Inflammatory macrophage treated with lipopolysaccharide for 4 hours (primary cell): ENCODE measurements around the gene WIPI1.
"Not testable (repeated sequence)": the region's sequence is repeated elsewhere in the genome, so short reads cannot be mapped to it uniquely, and the experiment has no call there.

Experiments
- DNase-seq: peaks from one replicate; pipeline ENCODE4 v3.0.0-alpha.2; 2020

The WIPI1 gene

GRCh38 chr17:68413597-68414560, 43.4 kb downstream of the WIPI1 start:
- DNase-seq = peak; percentile 63

DNA sequence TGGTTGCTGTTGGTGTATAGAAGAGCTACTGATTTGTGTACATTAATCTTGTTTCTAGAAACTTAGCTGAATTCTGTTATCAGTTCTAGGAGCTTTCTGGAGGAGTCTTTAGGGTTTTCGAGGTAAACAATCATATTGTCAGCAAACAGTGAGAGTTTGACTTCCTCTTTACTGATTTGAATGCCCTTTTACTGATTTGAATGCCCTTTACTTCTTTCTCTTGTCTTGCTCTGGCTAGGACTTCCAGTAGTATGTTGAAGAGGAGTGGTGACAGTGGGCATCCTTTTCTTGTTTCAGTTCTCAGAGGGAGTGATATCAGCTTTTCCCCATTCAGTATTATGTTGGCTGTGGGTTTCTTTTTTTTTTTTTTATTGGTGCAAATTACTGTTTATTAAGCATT, 49.6 kb downstream of the WIPI1 start:
- DNase-seq = not testable (repeated sequence)

- DNase-seq = not testable (repeated sequence)
Observed at GRCh38 chr17:68403837-68404236, 53.5 kb downstream of the WIPI1 start.

- DNase-seq = no peak
Observed at GRCh38 chr17:68403122-68403521, 54.2 kb downstream of the WIPI1 start.

DNA sequence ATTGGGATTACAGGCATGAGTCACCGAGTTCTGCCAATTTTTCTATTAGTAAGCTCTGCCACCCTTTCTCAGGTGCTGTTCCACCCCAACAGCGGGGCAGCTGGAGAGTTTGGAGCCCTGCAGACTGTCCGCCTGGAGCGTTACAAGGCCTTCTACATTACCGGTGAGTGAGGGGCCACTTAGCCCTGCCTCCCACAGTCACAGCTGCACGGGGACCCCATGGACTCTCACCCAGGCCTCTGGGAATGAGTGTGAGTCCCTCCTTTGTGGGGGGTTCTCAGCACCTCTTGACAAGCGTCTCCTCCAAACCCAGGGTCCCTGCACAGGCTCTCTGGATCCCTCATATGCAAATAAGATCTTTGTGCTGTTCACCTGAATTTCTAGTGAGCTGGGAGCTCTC, 56.0 kb downstream of the WIPI1 start:
- no peak for DNase-seq

DNA sequence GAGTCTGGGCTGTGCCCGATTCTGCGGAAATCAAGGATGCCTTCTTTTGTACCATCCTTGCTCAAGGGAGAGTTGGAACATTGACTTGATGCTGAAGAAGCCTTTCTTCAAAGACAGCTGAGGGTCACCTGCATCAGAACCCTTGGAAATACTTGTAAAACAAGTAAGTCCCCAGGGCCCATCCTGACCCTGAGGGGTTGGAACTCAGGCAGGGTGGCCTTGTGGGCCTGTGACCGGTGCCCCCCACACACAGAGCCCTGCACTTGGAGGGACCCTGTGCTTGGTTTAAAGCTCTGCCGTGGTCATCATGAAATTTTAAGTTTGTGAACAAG, 56.9 kb downstream of the WIPI1 start:
- DNase-seq = no peak

DNA sequence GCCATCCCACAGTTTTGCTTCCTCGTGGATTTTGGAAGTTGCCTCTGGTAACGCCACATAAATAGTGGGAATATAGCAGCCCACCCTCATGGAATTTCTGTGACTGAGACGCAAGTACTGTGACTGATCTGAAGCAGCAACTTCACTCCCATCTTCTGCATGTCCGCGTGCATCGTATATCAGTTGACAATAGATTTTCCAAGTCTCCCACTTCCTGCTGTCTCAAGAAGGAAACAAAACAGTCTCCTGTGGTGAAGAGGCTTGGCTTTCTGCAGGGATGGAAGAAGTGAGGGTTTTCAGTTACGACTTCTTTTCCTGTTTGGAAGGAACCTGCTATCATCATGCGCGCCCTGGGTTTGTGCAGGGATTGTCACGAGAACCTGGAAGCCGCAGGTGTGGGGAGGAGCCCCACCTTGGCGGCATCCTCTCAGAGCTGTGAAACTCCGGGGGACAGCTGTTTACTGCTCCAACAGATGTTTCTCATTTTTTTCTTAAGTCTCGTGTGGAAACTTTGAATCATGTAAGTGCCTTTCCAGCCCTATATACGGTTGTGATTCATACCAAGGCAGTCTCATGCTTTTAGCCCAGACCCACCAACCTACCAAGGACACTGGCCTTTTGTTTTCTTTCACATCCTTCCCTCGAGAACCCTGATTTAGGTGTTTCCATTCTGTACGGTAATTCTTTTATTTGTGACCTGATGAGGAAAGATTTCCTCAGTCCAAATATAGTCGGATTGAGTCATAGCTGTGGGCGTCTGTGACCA, 57.5 kb downstream of the WIPI1 start:
- peak; percentile 86 for DNase-seq

DNA sequence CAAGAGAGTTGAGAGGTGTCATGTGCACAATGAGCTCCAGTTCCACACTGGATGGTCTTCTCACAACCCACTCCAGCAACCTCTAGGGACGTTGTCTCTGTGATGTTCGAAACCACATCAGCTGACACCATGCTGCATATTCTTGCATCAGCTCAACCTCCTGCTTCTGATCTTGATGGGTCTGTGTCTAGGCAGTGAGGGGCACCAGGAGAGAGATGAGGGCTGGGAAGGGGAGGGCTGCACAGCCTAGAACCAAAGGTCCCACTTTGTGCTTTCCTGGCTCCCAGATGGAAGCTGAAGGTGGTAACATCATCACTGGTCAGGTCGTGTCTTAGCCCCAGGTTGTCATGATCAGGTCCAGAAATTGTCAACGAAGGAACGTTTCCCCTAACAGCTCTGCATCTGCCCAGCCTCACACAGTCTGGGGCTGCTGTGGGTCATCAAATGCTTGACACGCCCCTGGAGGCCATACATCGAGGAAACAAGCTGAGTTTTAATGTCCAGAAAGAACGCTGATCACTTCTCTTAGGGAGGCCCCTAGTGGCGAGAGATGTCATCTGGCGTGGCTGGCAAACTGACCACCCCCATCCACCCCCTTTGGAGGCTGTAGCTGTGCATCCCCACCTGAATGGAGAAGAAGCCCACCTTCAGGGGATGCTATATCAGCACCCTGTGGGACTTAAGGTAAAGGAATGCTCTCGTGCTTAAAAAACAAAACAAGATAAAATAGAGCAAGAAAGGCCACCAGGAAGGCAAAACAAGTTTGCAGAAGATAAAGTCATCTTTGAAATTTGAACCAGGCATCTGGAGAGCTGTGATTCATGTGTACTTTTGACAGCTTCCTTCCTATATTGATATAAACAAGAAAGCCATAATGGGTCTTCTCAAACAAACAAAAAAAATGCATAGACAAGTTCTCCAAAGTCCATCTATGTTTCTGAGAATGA, 58.3 kb downstream of the WIPI1 start:
- DNase-seq = peak; percentile 84

- DNase-seq = no peak
Observed at GRCh38 chr17:68397108-68397536, 60.2 kb downstream of the WIPI1 start.

DNA sequence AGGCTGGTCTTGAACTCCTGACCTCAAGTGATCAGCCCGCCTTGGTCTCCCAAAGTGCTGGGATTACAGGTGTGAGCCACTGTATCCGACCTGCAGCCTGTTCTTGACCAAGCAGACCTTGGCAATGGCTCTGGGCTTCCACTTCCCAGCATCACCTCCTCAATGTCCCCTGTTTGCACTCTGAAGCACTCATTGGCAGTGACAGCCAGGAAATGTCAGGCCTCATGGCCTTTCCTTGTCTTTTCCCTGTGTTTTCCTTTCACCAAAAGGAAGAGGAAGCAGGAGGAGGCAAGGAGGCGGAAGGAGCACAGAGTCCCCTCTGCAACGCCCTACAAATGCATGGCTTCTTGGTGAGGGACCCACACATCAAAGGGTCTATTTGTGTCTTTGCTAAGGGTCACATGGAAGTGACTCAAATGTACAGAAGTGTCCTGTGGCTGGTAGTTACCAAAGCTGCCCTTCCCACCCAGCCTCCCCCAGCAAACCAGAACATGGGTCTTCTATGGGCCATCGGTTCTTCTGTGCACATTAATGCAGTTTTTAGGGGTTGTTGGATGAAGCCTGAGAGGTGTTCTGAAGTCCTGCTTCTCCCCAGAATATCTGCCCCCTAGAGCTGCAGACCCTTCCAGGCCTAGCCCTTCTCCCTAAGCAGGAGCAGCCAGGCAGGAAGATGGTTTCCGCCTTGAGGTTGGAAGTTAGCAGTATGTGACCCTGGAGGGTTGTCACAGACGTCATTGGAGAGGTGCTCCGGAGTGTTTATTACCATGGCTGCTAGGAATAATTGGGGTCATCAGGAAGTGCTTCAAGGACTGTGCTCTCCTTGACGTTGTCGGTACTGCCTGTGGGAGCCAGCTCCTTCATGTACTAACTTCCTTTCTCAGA, 60.8 kb downstream of the WIPI1 start:
- DNase-seq = peak; percentile 11

DNA sequence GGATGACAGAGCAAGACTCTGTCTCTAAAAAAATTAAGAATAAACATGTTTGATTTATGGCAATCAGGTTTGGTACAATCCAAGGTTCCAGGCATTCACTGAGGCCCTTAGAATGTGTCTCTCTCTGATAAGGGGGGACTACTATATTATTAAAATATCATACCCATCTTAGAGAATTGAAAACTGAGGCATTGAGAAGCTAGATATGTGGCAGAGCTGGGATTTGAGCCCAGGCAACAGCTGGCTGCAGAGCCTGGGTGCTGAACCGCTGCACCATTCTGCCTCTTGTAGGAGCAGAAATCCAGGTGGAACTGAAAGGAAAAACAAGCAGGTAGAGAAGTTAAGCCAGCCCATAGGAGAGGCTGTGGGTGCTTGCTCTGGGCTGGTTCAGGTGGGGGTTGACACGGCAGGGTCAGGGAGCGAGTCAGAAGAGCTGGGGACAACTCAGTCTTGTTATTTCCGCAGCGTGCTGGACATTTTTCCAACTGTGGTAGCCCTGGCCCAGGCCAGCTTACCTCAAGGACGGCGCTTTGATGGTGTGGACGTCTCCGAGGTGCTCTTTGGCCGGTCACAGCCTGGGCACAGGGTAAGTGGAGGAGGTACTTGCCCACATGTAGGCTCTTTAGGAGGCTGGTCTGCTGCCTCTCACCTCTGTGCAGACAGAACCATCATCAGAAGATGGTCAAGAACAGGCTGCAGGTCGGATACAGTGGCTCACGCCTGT, 62.5 kb downstream of the WIPI1 start:
- no peak for DNase-seq

GRCh38 chr17:68391561-68392268, 65.6 kb downstream of the WIPI1 start:
- DNase-seq = no peak

GRCh38 chr17:68390888-68391545, 66.3 kb downstream of the WIPI1 start:
- DNase-seq = no peak

DNA sequence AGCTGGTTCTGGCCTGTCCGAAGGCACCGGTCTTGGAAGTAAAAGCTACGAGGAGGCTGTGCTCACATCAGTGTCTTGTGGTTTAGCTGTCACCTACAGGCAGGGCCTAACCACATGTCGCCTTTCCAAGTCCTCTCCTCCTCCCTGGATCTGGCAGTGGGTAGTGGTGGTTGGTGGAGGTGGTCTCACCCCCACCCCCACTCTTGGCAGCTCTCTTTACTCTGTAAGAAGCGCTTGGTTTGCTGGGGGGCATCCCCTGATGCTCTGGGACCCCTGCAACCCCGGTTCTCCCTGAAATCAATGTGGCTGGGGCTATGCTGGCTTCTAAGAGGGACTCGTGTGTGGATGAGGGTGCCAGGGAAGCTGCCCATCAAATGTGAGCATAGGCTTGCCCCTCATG, 68.3 kb downstream of the WIPI1 start:
- no peak for DNase-seq

- no peak for DNase-seq
Observed at GRCh38 chr17:68387435-68388218, 69.7 kb downstream of the WIPI1 start.

GRCh38 chr17:68385490-68386215, 71.6 kb downstream of the WIPI1 start:
- DNase-seq = no peak

- DNase-seq = no peak
Observed at GRCh38 chr17:68384941-68385340, 72.4 kb downstream of the WIPI1 start.

DNA sequence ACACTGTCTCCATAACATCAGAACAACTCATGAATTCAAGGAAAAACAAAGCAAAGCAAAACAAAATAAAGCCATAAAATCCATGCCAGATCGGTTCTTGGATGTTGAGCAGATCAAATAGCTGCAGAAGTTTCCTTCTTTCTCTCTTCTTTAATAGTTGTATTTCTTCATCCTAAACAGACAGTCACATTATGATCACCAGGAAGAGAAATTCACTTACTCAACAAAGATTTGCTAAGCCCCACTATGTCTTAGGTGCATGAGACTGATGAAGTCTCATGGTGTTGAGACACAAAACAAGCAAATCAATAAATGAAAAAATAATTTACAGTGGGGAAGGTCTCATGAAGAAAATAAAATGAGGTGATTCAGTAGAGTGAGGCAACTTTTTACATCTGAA, 72.8 kb downstream of the WIPI1 start:
- peak; percentile 82 for DNase-seq
